ENCODE data around the gene CAPNS1.

DNA sequence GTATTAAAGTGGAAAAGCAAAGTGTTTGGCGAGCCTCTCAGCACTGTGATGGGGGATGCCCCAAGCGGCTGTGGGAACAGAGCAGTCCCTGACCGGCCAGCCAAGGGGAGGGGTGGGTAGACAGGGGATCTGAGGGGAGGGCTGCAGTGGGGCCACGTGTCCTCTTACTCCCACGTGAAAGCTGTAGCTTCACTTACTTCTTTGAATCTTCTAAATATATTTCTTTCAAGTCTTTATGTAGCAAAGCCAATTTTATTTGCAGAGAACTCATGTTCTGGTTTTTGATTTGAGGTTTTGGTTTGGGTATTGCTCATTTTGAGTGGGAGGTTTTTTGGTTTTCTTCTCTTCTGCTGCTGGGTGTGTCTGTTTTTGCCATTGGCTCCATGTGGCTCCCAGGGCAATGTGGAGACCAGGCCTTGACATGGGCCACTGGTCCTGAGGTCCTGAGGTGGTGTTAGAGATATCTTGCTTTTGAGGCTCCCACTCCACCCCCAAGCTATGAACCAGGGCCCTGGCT lies 46.7 kb upstream of the CAPNS1 start:
- TF ChIP-seq, protein P1, sequence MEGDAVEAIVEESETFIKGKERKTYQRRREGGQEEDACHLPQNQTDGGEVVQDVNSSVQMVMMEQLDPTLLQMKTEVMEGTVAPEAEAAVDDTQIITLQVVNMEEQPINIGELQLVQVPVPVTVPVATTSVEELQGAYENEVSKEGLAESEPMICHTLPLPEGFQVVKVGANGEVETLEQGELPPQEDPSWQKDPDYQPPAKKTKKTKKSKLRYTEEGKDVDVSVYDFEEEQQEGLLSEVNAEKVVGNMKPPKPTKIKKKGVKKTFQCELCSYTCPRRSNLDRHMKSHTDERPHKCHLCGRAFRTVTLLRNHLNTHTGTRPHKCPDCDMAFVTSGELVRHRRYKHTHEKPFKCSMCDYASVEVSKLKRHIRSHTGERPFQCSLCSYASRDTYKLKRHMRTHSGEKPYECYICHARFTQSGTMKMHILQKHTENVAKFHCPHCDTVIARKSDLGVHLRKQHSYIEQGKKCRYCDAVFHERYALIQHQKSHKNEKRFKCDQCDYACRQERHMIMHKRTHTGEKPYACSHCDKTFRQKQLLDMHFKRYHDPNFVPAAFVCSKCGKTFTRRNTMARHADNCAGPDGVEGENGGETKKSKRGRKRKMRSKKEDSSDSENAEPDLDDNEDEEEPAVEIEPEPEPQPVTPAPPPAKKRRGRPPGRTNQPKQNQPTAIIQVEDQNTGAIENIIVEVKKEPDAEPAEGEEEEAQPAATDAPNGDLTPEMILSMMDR (IDR thresholded peaks at IDR 0.05; ENCODE audit: low read length) = no peak
- no peak for TF ChIP-seq EZH2 (optimal IDR thresholded peaks at IDR 0.05; ENCODE audit: low read depth, low read length)
- TF ChIP-seq EZH2phosphoT487 (IDR thresholded peaks at IDR 0.05; ENCODE audit: low read length) = no peak
